Cardiac muscle cell (in vitro differentiated cells and primary cell): ENCODE measurements around the gene GHITM. TPM values are rescaled to one million over a fixed set of nuclear protein-coding genes. Genes with fewer than 3 reads are reported as not detected.
"Not testable (repeated sequence)": the region's sequence is repeated elsewhere in the genome, so short reads cannot be mapped to it uniquely, and the experiment has no call there.

Source experiments
- DNase-seq, 2 donors: peaks; one replicate each; pipeline versions ENCODE4 v3.0.0 to v3.0.0-alpha.2; 2010 to 2017; ENCODE audit warnings: low read depth in 1 of 2, low spot score in 1 of 2
- H3K27ac ChIP-seq: fragments of 200-600 bp; sonication (generic); 2 replicates; pipeline ENCODE4 v1.5.1; 2016
- H3K27me3 ChIP-seq: fragments of 200-600 bp; sonication (generic); 2 replicates; pipeline ENCODE4 v1.6.0; 2016; ENCODE audit warnings: control low read depth
- H3K36me3 ChIP-seq: fragments of 200-600 bp; sonication (generic); 2 replicates; pipeline ENCODE4 v1.5.1; 2016; ENCODE audit warnings: control low read depth
- H3K4me1 ChIP-seq: fragments of 200-600 bp; sonication (generic); 2 replicates; pipeline ENCODE4 v1.8.1; 2017; ENCODE audit warnings: low read depth, mild to moderate bottlenecking, mixed run types
- H3K4me3 ChIP-seq: fragments of 200-600 bp; sonication (generic); 2 replicates; pipeline ENCODE4 v1.5.1; 2016; ENCODE audit warnings: mild to moderate bottlenecking
- H3K9me3 ChIP-seq: fragments of 200-600 bp; sonication (generic); 2 replicates; pipeline ENCODE4 v1.5.1; 2017; ENCODE audit warnings: low read depth, mild to moderate bottlenecking, control low read depth
- polyA plus RNA-seq: library from polyadenylated mRNA; unstranded; fragments of >200 nt; fragmentation: Nextera tagmentation; extraction: Ambion mirVana; gene quantifications from 2 replicates; pipeline ENCODE4 v1.2.1, GENCODE V29; 2016
- total RNA-seq: library from RNA; depleted of rRNA; stranded (reverse); fragments of >200 nt; gene quantifications from 2 replicates; pipeline ENCODE4 v1.2.3, GENCODE V29; 2016
- TF ChIP-seq, protein P1 (sequence below): IDR thresholded peaks from 2 replicates; pipeline ENCODE4 v1.5.1; 2012; ENCODE audit warnings: low read depth, mild to moderate bottlenecking, low read length

GHITM gene
- total and polyA plus RNA-seq, 2 experiments from 2014 or later = 213 to 409 TPM

DNA sequence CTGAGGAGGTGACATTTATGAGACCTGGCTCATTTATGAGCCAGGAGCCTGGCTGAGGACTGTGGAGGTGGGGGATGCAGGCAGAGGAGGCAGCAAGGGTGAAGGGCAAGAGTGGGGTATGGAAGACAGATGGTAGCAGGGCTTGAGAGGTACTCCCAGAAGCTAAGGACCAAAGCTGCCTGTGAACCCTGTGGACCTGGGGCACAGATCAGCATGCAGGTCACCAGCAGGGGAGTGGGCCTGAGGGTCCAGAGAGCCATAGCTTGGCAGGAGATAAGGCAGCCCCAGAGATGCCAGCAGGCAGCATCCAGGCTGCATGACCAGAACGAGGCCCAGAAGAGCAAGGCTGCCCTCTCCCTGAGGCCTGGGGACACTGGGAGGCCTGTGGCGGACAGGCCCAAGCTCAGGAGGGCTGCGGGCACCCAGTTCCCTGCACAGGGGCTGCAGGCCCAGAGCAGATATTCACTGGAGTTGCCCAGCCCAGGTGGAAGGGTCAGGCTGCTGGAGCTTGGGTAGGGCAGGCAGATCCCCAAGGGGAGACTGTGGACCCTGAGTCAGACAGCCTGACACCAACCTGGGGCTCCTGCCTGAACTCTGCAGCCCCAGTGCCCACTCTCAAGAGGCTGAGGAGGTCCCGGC lies 37.6 kb downstream of the GHITM start:
- TF ChIP-seq, protein P1, sequence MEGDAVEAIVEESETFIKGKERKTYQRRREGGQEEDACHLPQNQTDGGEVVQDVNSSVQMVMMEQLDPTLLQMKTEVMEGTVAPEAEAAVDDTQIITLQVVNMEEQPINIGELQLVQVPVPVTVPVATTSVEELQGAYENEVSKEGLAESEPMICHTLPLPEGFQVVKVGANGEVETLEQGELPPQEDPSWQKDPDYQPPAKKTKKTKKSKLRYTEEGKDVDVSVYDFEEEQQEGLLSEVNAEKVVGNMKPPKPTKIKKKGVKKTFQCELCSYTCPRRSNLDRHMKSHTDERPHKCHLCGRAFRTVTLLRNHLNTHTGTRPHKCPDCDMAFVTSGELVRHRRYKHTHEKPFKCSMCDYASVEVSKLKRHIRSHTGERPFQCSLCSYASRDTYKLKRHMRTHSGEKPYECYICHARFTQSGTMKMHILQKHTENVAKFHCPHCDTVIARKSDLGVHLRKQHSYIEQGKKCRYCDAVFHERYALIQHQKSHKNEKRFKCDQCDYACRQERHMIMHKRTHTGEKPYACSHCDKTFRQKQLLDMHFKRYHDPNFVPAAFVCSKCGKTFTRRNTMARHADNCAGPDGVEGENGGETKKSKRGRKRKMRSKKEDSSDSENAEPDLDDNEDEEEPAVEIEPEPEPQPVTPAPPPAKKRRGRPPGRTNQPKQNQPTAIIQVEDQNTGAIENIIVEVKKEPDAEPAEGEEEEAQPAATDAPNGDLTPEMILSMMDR = no peak
- H3K36me3 ChIP-seq = no peaks in the 10 kb centered on the region
- H3K4me3 ChIP-seq = no peak overlapping the region
- H3K9me3 ChIP-seq = no peaks in the 10 kb centered on the region
- no peaks in the 10 kb centered on the region for H3K27me3 ChIP-seq
- DNase-seq = no peak
- H3K4me1 ChIP-seq = no peaks in the 10 kb centered on the region
- no peak overlapping the region for H3K27ac ChIP-seq

DNA sequence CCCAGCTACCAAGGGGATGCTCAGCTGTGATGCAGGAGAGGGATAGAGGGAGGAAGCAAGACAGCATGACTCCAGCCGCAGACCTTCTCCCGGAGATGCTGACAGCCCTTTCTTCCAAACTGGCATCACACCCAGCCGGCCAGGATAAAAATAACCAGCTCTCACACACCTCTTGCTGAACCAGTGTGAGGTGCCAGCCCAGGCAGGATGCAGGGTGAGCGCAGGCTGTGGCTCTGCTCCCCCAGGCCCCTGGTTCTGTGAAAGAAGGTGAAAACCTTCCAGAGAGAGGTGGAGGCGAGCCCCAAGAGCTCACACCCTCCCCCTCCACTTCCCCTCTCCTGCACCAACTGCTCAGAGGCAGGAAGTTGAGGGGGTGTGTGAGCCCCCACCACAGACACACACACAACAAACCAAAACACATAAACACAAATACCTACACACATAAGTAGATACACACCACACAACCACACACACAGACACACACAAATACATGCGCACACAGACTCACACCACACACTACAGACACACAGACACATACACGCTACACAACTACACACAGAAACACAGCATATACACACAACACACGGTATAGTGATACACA lies 38.3 kb downstream of the GHITM start:
- H3K27ac ChIP-seq = no peak overlapping the region
- TF ChIP-seq, protein P1 = no peak
- no peaks in the 10 kb centered on the region for H3K4me1 ChIP-seq
- H3K27me3 ChIP-seq = no peaks in the 10 kb centered on the region
- DNase-seq = no peak
- H3K36me3 ChIP-seq = no peaks in the 10 kb centered on the region
- H3K4me3 ChIP-seq = no peak overlapping the region
- H3K9me3 ChIP-seq = no peaks in the 10 kb centered on the region

DNA sequence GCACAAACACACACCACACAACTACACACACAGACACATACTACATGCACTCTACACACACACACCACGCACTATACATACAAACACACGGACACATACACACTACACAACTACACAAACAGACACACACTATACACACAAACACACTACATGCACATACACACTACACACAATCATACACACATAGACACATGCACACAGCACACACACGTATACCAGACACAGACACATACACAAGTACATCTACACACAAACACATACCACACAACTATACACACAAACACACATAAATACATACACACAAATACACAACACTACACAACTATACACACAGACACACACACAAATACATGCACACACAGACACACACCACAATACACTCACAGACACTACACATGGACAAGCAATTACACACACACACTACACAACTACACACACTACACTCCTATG lies 38.9 kb downstream of the GHITM start:
- DNase-seq = no peak
- TF ChIP-seq, protein P1 = no peak
- no peaks in the 10 kb centered on the region for H3K27me3 ChIP-seq
- no peak overlapping the region for H3K4me3 ChIP-seq
- no peaks in the 10 kb centered on the region for H3K36me3 ChIP-seq
- no peaks in the 10 kb centered on the region for H3K9me3 ChIP-seq
- H3K4me1 ChIP-seq = no peaks in the 10 kb centered on the region
- H3K27ac ChIP-seq = no peak overlapping the region

DNA sequence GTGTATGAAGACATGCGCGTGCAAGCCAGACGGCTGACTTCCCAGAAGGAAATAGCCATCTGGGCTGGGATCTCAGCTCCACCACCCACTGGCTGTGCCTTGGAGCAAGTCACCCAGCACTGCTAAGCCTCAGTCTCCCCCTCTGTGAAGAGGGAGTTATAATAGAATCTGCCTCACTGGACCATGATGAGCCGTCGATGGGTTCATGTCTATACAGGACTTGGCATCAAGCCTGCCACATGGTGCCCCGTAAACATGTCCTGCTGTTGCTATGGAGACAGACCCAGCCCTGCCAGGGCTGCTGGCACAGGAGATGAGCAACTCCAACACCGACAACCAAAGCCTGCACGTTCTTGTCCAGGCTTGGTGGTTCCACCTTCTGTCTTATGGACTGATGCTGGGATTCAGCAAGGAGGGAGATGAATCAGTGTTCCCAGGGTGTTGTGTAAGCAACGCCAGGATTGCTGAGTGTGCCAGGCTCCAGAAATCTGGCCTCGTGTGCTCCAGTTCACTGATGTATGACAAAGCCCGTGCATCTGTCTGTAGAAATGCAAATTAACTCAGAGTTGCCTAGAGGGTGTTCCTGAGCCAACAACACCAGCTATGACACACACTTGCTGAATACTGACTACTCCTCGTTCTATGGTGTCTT lies 39.9 kb downstream of the GHITM start:
- Histone ChIP-seq H3K27me3 (no peaks in the 10 kb centered on the region), H3K36me3 (no peaks in the 10 kb centered on the region), H3K27ac (no peak overlapping the region), H3K9me3 (no peaks in the 10 kb centered on the region), H3K4me1 (no peaks in the 10 kb centered on the region), H3K4me3 (no peak overlapping the region)
- TF ChIP-seq, protein P1 = no peak
- DNase-seq = peak in 1 of 2 donors; percentile 38

DNA sequence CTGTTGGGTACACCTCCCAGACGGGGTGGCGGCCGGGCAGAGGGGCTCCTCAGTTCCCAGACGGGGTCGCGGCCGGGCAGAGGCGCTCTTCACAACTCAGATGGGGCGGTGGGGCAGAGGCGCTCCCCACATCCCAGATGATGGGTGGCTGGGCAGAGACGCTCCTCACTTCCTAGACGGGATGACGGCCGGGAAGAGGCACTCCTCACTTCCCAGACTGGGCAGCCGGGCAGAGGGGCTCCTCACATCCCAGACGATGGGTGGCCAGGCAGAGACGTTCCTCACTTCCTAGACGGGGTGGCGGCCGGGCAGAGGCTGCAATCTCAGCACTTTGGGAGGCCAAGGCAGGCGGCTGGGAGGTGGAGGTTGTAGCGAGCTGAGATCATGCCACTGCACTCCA lies 41.1 kb downstream of the GHITM start:
- not testable (repeated sequence) for H3K4me3 ChIP-seq, DNase-seq

DNA sequence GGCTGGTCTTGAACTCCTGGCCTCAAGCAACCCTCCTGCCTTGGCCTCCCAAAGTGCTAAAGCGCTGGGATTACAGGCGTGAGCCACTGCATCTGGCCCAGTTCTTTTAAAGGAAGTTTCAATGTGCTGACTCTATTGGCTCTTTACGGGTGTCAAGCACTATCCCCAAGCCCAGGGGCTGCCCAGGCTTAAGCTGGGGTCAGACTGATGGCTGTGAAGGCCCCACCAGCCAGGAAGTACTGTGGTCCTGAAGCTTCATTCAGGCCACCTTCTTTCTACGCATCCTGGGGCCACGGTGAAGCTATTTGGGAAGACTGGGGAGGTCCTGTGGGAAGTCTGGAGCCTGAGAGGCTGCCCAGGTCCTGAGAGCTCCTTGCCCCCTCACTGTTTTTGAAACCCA lies 42.3 kb downstream of the GHITM start:
- DNase-seq = no peak

More for the DNA sequence above, 41.1 kb downstream of the GHITM start:
- not testable (repeated sequence) for H3K27ac ChIP-seq, H3K27me3 ChIP-seq, H3K36me3 ChIP-seq, H3K9me3 ChIP-seq, H3K4me1 ChIP-seq

More for the DNA sequence above, 42.3 kb downstream of the GHITM start:
- H3K4me3 ChIP-seq = no peak overlapping the region
- H3K27me3 ChIP-seq = no peaks in the 10 kb centered on the region
- no peaks in the 10 kb centered on the region for H3K9me3 ChIP-seq
- TF ChIP-seq, protein P1 = no peak
- no peaks in the 10 kb centered on the region for H3K36me3 ChIP-seq
- H3K27ac ChIP-seq = no peak overlapping the region
- no peaks in the 10 kb centered on the region for H3K4me1 ChIP-seq
